ENCODE data around the gene ZDHHC11B.

Gene ZDHHC11B

GRCh38 chr5:660491-661030, 124.0 kb downstream of the ZDHHC11B start:
- no peak for DNase-seq (ENCODE audit: low read depth)
